ENCODE measurements around the gene CRK.

DNA sequence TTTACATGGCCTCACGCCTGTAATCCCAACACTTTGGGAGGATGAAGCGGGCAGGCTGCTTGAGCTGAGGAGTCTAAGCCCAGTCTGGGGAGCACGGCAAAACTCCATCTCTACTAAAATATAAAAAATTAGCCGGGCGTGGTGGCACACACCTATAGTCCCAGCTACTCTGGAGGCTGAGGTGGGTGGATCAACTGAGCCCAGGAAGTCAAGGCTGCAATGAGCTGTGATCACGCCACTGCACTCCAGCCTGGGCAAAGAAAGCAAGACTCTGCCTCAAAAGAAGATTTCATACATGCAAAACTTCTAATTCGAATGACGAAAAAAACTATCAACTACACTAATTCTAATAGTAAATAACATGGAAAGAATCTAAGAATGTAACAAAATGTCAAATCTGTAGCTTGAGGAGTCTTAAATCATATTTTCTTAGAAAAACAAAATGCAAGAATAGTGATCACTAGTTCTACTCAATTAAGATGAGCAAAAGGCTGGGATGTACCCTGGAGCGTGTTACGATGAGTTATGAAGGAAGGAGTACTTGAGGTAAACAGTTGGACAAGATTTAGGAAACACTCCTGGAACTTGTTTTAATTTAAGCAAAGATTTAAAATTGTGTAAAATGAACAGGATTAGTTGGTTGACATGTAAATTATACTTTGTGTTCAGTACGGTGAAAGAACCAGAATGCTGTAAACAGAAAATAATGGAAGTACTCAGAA, 76.7 kb downstream of the CRK start:
- TF ChIP-seq, protein P1, sequence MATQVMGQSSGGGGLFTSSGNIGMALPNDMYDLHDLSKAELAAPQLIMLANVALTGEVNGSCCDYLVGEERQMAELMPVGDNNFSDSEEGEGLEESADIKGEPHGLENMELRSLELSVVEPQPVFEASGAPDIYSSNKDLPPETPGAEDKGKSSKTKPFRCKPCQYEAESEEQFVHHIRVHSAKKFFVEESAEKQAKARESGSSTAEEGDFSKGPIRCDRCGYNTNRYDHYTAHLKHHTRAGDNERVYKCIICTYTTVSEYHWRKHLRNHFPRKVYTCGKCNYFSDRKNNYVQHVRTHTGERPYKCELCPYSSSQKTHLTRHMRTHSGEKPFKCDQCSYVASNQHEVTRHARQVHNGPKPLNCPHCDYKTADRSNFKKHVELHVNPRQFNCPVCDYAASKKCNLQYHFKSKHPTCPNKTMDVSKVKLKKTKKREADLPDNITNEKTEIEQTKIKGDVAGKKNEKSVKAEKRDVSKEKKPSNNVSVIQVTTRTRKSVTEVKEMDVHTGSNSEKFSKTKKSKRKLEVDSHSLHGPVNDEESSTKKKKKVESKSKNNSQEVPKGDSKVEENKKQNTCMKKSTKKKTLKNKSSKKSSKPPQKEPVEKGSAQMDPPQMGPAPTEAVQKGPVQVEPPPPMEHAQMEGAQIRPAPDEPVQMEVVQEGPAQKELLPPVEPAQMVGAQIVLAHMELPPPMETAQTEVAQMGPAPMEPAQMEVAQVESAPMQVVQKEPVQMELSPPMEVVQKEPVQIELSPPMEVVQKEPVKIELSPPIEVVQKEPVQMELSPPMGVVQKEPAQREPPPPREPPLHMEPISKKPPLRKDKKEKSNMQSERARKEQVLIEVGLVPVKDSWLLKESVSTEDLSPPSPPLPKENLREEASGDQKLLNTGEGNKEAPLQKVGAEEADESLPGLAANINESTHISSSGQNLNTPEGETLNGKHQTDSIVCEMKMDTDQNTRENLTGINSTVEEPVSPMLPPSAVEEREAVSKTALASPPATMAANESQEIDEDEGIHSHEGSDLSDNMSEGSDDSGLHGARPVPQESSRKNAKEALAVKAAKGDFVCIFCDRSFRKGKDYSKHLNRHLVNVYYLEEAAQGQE (IDR thresholded peaks at IDR 0.05; ENCODE audit: insufficient read depth in 1 of 2, low read depth in 2 of 2, low read length in 2 of 2), result no peak
- TF ChIP-seq TAF1 (IDR thresholded peaks at IDR 0.05; ENCODE audit: borderline replicate concordance, insufficient read depth, low read length) (no peak), FOXP2 (optimal IDR thresholded peaks at IDR 0.05; ENCODE audit: borderline replicate concordance, extremely low read depth, extremely low read length, insufficient read depth) (no peak), POLR2AphosphoS5 (IDR thresholded peaks at IDR 0.05; ENCODE audit: low read depth, low read length) (no peak), SIN3A (IDR thresholded peaks at IDR 0.05; ENCODE audit: borderline replicate concordance, insufficient read depth, low read length) (no peak)
